ENCODE measurements around the gene RANBP9. TPM values are rescaled to one million over a fixed set of nuclear protein-coding genes. Genes with fewer than 3 reads are reported as not detected.
A peak's percentile ranks its signal among the peaks of the same experiment; 100 is the strongest.

RANBP9 gene
- total and polyA plus RNA-seq, 2 of the 13 experiments (the other 11 are each of a cell fraction or from before 2014, with no cell fraction given): 26.6 to 30.6 TPM

DNA sequence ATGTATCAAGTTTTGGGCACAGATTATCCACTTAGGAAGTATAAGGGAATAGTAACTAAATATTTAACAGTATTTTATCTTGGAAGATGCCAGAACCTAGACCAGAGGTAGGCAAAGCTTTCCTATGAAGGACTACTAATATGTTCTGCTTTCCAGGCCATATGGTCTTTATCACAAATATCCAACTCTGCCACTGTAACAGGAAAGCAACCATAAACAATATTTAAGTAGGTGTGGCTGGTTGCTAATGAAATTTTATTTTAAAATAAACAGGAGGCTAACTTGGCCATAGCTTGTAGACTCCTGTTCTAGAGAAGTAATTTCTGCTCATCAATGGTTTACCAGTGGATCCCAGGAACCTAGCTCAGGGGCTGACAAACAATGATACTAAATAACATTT is 57.1 kb downstream of the RANBP9 start (continued):
- TF ChIP-seq DPF2 (CRISPR knock-in tag; IDR thresholded peaks at IDR 0.05; ENCODE audit: borderline replicate concordance, low read depth) (no peak), ZNF652 (CRISPR knock-in tag; IDR thresholded peaks at IDR 0.05; ENCODE audit: borderline replicate concordance, low read depth) (no peak), NFIB (CRISPR knock-in tag; IDR thresholded peaks at IDR 0.05; ENCODE audit: borderline replicate concordance) (no peak)
- TF ChIP-seq, protein P1, sequence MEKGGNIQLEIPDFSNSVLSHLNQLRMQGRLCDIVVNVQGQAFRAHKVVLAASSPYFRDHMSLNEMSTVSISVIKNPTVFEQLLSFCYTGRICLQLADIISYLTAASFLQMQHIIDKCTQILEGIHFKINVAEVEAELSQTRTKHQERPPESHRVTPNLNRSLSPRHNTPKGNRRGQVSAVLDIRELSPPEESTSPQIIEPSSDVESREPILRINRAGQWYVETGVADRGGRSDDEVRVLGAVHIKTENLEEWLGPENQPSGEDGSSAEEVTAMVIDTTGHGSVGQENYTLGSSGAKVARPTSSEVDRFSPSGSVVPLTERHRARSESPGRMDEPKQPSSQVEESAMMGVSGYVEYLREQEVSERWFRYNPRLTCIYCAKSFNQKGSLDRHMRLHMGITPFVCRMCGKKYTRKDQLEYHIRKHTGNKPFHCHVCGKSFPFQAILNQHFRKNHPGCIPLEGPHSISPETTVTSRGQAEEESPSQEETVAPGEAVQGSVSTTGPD (CRISPR knock-in tag; IDR thresholded peaks at IDR 0.05): no peak

DNA sequence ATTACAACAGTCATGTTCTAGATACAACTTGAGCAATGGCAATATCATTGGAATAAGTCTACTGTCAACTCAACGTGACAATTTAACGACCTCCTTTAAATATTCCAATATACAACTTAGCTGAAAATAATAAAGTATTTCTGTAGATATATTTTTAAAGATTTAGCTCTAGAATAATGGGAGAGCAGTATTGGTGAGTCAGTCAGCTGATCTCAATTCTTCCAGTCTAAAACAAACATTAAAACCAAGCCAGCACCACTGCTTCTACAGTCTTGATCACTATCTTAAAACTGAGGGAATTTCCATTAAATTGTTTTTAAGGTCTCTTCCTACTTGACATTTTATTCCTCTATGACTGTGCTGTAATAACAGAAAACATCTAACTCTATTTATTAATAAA is 58.3 kb downstream of the RANBP9 start:
- POLR2A ChIA-PET: no interaction called here
- H3K4me2 ChIP-seq (ENCODE audit: low read depth, low read length): no peak overlapping the region
- H2AFZ ChIP-seq (ENCODE audit: low read length): no peak overlapping the region
- no peak for DNase-seq (ENCODE audit: low spot score)
- no peak for ATAC-seq
- no peaks in the 10 kb centered on the region for H3K9me3 ChIP-seq (ENCODE audit: low read length)
- TF ChIP-seq, protein P2, sequence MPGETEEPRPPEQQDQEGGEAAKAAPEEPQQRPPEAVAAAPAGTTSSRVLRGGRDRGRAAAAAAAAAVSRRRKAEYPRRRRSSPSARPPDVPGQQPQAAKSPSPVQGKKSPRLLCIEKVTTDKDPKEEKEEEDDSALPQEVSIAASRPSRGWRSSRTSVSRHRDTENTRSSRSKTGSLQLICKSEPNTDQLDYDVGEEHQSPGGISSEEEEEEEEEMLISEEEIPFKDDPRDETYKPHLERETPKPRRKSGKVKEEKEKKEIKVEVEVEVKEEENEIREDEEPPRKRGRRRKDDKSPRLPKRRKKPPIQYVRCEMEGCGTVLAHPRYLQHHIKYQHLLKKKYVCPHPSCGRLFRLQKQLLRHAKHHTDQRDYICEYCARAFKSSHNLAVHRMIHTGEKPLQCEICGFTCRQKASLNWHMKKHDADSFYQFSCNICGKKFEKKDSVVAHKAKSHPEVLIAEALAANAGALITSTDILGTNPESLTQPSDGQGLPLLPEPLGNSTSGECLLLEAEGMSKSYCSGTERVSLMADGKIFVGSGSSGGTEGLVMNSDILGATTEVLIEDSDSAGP (CRISPR knock-in tag; IDR thresholded peaks at IDR 0.05; ENCODE audit: borderline replicate concordance): no peak
- TF ChIP-seq BCL6 (CRISPR knock-in tag; IDR thresholded peaks at IDR 0.05): no peak
- TF ChIP-seq, protein P3, sequence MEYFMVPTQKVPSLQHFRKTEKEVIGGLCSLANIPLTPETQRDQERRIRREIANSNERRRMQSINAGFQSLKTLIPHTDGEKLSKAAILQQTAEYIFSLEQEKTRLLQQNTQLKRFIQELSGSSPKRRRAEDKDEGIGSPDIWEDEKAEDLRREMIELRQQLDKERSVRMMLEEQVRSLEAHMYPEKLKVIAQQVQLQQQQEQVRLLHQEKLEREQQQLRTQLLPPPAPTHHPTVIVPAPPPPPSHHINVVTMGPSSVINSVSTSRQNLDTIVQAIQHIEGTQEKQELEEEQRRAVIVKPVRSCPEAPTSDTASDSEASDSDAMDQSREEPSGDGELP (IDR thresholded peaks at IDR 0.05; ENCODE audit: borderline replicate concordance, low read depth): 0 out of 2 replicates have a peak, but pooled peaks have one; percentile 15
- no peaks in the 10 kb centered on the region for H3K27me3 ChIP-seq (ENCODE audit: control insufficient read depth in 1 of 2, insufficient read depth in 2 of 2, low read length in 2 of 2)
- FAIRE-seq: no peak
- peaks cover 2 to 24% of the 10 kb centered on the region in 2 experiments for H3K36me3 ChIP-seq (replicated peaks in 1 of 2; ENCODE audit: control insufficient read depth in 1 of 2, insufficient read depth in 2 of 2, low read length in 2 of 2)
- H3K4me3 ChIP-seq (replicated peaks in 1 of 3; ENCODE audit: insufficient read depth in 1 of 3, low read depth in 2 of 3, low read length in 3 of 3): no peak overlapping the region
- intact Hi-C loops (cut with micrococcal nuclease; ENCODE audit: unreplicated experiment) (no loop called here), in situ Hi-C loops (cut with HindIII; ENCODE audit: extremely low pct_ligation_motif_present, low pct_unique_long_range_greater_than_20kb) (no loop called here)
- CTCF ChIA-PET (ENCODE audit: low intra/inter-chr PET ratio, low total read pairs): no interaction called here
- H3K4me1 ChIP-seq (ENCODE audit: insufficient read depth, low read length): no peaks in the 10 kb centered on the region
- WGBS (ENCODE audit: low lambda C conversion rate): 97% methylated on average over 2 of the region's 2 CpGs
- H3K9ac ChIP-seq (ENCODE audit: insufficient read depth, low read depth, low read length): no peak overlapping the region
- H3K79me2 ChIP-seq (ENCODE audit: insufficient read depth, low read length): peaks cover 16% of the 10 kb centered on the region
- no peak overlapping the region for H3K27ac ChIP-seq (ENCODE audit: extremely low read length, insufficient read depth, low read length)
- BruUV-seq (replicated peaks): no TSS peak
- H4K20me1 ChIP-seq (ENCODE audit: insufficient read depth, low read length): no peaks in the 10 kb centered on the region
